Glomerular visceral epithelial cell (primary cell): Measurements from ENCODE around the gene RNF220.
"Not testable (repeated sequence)": the region's sequence is repeated elsewhere in the genome, so short reads cannot be mapped to it uniquely, and the experiment has no call there.

ENCODE experiments used
- DNase-seq: peaks from one replicate; pipeline ENCODE4 v3.0.0-alpha.2; 2016; ENCODE audit errors: extremely low spot score

Gene RNF220

GRCh38 chr1:44549510-44549909 is 144.5 kb downstream of the RNF220 start:
- no peak for DNase-seq

DNA sequence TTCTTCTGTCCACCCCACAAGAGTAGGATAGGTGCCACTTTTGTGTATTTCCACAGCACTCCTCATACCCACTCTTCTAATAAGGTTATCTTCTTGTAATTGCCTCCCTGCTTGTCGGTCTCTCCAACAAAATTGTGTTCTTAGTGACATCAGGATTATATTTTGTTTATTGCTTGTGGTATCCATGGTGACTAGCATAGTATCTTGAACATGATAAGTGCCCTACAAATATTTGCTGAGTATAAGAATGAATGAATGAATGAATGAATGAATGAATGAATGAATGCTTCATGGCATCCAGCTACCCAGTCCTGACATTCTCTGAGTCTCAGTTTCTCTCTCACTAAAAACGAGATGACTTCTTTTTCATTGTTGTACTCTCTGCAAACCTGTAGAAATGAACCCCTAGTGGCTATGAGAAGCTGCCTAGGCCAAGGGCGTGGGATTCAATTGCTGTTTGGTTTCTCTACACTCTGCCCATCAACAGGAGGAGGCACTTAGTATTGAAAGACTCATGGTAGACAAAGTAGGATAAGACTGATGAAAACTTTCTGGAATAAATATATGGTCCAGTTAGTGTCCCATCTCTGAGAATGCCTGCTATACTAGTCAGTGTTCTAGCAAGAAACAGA is 148.2 kb downstream of the RNF220 start:
- DNase-seq: no peak

GRCh38 chr1:44553771-44554170 is 148.7 kb downstream of the RNF220 start:
- DNase-seq: peak; percentile 75

DNA sequence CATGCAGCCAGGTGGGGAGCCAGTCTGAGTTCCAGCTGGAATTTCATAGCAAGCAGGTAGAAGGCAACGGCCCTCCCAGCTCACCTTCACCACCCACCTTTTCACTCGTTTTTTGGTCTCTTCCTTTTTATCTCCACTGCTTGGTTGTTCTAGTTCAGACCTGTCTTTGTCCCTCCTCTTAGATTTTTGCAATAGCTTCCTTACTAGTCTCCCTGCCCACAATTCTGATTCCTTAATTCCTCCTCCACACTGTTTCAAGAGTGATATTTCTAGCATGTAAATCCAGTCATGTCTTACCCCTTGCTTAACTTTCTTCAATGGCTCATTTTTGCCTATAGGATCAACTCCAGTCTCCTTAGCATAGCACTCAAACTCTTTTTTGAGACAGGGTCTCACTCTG is 149.7 kb downstream of the RNF220 start:
- DNase-seq: no peak

- DNase-seq: no peak
Measured at GRCh38 chr1:44557778-44558177, 152.7 kb downstream of the RNF220 start.

DNA sequence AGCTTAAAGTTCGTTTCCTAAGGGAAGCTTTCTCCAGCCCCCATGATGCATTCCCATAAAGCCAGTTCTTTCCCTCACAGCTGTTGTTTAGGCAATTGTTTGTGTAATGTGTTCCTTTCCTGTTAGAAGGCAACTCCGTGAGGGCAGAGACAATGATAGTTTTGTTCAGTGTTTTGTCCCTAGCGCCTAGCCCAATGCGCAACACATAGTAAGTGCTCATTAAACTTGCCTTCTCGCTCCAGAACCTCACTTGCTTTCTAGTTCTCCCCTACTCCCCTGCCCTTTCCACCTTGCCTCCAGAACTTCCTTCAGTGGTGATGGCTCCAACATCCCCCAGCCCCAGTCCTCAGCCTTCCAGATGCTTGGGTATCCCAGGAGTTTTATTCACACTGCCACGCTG is 153.8 kb downstream of the RNF220 start:
- no peak for DNase-seq

- DNase-seq: no peak
Measured at GRCh38 chr1:44559330-44559729, 154.3 kb downstream of the RNF220 start.

GRCh38 chr1:44559913-44560312 is 154.9 kb downstream of the RNF220 start:
- no peak for DNase-seq

GRCh38 chr1:44560696-44561095 is 155.6 kb downstream of the RNF220 start:
- DNase-seq: not testable (repeated sequence)

- DNase-seq: no peak
Measured at GRCh38 chr1:44565259-44565750, 160.2 kb downstream of the RNF220 start.

DNA sequence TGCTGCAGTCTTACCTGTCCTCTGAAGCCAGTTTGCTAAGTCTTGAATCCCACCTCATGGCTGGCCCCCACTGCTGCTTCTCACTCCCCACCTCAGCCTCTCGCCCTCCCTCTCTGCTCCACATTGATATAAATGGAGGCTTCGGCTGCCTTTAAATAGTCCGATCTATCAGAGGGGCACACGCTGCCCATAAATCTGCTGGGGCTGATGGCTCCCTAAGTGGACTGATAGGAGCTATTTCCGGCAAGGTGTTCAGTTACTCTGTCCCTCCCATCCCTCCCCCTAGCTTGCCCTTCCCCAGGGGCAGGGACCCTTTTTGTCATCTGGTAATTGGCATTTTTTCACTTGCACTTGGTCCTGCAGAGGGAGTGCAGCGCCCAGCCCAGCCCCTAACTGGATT is 160.8 kb downstream of the RNF220 start:
- no peak for DNase-seq

- DNase-seq: no peak
Measured at GRCh38 chr1:44566281-44567046, 161.4 kb downstream of the RNF220 start.

DNA sequence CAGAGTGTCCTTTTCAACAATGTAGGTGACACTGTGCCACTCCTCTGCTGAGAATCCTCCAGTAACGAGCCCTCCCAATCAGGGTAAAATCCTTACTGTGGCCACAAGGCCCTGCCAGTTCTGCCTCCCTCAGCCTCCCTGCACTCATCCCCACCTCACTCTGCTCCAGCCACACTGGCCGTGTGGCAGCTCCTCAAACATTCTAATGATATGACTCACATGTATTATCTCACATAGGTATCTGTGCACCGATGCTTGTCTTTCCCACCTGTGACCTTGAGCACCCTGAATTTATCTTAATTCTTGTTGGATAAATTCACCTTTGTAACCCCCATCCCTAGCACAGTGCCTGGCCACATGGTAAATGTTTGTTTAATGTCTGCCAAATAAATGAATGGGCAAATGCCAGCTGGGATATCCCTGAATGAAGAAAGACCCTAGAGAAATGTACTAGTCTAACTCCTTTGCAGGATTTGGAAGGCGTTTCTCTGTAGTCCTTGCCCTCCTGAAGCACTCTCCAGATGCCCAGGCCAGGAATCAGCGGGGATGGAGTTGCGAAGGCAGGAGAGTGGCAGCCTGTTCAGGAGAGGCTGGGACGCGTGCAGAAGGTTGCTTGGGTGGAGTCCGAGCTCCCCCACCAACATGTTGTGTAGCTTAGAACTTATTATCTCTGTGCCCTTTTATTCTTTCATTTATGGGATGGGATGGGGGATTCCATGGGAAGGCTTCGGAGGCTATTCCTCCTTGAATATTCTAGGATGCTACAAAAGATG is 163.3 kb downstream of the RNF220 start:
- peak; percentile 28 for DNase-seq

- DNase-seq: no peak
Measured at GRCh38 chr1:44569491-44569890, 164.4 kb downstream of the RNF220 start.

DNA sequence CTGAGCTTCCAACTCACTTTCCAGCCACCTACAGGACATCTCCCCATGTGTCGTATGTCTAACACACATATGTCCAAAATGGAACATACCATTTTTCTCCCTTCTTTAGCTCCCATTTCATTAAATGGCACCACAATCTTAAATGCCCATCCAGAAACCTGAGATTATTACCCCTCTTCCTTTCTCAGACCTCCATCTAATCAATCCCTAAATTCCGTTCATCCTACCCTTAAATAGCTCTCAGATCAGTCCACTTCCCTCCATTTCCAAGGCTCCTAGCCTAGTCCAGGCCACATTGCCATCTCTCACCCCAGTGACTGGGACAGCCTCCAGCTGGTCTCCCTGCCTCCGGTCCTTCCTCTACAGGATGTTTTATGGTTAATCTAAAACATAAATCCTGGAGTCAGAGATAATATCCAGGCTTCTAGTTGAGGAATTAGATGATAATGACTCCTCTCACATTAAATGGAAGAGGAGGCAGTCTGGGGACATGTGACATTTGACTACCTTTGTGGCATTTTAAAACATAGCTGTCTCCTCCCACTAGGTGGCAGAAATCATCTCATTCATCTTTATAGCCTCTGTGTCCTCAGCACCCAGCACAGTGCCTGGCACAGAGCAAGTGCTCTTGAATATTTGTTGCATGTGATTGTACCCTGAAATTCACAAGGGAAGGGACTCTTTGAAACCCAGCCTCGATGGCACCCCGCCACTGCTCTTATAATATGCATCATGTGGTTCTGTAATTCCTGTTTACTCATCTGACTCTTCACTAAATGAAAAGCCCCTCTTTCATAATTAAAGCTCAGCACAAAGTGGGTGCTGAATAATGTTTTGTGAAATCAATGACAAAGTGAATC is 166.9 kb downstream of the RNF220 start:
- DNase-seq: no peak

DNA sequence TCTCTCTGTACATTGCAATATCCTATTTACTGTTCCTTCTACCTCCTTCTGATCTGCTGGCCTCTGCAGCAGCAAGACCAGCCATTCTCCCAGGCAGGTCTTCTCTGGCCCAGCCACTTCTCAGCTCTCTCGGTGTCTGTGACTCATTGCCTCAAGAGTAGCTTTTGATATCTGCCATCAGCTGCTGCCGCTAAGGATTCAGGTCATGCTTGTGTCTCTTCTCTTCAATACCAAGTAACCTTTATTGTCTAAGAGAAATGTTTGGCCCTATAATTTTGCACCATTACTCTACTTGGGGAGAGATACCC is 167.5 kb downstream of the RNF220 start:
- no peak for DNase-seq

DNA sequence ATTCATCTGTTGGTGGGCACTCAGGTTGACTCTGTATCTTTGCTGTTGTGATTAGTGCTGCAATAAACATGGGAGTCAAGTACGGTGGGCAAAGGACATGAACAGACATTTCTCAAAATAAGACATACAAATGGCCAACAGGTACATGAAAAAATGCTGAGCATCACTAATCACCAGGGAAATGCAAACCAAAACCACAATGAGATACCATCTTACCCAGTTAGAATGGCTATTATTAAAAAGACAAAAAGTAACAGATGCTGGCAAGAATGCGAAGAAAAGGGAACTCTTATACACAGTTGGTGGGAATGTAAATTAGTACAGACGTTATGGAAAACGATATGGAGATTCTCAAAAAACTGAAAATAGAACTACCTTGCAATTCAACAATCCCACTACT is 170.3 kb downstream of the RNF220 start:
- DNase-seq: no peak

- no peak for DNase-seq
Measured at GRCh38 chr1:44576456-44577150, 171.5 kb downstream of the RNF220 start.

- no peak for DNase-seq
Measured at GRCh38 chr1:44581205-44581604, 176.2 kb downstream of the RNF220 start.

GRCh38 chr1:44584167-44584566 is 179.1 kb downstream of the RNF220 start:
- DNase-seq: no peak

- no peak for DNase-seq
Measured at GRCh38 chr1:44585315-44585920, 180.4 kb downstream of the RNF220 start.
